Fibroblast of skin of left quadriceps (primary cell): Measurements from ENCODE around the gene C1orf226.

Experiments used
- DNase-seq, 2 experiments: peaks; one replicate each; pipeline ENCODE4 v3.0.0-alpha.2; 2013; ENCODE audit warnings: low read depth in 2 of 2

C1orf226 gene

DNA sequence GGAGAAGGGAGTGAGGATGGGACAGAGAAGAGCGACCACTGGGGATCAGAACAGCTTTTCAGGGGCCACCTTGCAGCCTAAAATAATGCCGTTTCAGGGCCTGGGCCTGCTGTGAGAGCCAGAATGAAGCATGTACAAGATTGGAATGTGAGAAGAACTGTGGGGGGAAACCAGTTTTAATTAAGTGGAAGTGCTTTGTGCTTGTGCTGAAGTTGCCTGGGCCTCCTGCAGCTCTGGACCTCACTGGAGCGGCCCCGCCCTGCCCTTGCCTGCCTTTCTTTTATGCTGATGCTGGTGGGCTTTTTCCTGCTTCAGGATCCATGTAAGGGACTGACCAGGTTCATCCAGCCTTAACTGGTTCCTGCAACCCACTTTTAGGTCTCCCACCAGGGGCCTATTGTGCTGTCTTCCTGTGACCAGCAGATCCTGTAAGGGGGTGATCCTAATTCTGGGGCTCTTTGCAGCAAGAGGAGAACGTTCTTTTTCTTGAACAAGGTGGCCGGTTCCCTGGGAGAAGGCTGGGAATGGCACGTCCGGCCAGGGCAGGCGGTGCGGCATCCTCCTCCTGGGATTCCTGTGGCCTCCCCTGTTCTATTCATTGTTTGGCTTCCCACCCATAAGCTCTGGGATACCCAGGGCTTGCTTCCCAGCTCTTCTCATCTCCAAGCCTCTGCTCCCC, 3.2 kb downstream of the C1orf226 start:
- no peak for DNase-seq

DNA sequence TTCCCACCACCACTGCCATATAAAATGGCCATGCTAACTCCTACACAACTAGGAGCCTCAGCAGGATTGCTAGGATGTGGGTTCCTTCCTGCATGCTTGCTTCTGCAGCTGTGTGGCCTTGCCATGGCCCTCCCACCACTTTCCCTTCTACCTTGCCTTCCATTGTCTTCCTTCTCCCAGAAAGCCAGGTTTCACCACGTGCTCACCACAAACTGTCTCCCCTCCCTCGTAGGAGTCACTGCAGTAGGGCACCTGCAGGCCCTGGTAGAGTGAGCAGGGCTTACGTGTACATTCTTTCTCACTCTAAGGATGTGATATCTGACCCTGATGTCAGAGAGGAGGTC, 3.7 kb downstream of the C1orf226 start:
- no peak for DNase-seq

DNA sequence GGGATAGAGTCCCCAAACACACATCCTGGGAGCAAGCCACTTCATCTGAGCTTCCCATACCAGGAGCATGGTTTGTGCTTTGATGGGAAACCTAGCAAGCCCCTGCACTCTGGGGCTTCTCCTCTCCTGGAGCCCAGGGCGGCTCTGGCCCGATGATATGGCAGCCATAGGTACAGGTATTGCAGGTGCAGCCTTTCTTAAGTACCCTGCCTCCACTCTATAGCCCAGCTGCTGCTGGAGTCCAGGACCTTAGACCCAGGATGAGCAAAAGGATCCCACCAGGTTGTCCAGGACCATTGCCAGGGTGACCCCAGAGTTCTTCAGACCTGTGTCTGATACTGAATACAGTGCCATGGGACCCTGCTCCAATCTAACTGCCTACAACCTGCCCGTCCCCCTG, 4.2 kb downstream of the C1orf226 start:
- DNase-seq = no peak

DNA sequence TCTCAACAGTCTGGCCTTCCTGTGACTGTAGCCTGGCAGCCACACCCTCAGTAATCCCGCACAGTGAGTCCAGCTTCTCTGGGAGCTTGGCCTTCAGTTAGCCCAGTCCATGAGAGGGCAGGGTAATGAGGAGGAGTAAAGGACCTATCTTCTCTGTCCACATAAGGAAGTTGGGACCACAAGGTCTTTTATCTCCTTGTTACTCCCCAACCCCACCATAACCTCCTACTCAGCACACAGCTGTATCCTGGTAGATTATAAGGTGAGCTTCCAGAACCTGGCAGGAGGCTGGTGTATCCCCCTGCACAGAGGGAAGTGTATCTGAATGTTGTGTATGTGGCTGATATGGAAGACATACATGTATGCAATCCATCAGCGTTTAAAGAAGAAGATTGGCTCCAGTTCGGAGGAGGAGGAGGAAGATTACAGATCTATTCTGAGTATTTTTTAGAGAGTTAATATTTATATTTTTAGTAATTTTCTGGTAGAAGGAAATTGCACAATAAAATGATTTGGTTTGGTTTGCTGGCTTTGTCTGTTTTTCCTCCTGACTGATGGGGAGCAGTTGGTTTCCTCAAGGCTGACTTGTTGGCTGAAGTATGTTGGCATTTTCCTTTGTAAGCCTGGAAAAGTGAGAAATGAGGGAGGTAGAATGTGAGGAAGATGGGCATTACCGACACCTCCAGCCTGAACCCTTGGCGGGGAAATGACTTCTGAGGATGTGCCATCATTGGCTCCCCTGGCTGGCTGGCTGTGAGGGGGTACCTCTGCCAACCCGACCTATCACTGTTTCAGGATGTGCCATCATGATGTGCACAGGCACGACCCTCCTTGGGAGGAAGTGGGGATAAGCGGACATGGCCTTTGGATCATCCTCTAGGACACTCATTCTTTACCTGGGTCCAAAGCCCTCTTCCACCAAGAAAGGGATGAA, 5.0 kb downstream of the C1orf226 start:
- no peak for DNase-seq

DNA sequence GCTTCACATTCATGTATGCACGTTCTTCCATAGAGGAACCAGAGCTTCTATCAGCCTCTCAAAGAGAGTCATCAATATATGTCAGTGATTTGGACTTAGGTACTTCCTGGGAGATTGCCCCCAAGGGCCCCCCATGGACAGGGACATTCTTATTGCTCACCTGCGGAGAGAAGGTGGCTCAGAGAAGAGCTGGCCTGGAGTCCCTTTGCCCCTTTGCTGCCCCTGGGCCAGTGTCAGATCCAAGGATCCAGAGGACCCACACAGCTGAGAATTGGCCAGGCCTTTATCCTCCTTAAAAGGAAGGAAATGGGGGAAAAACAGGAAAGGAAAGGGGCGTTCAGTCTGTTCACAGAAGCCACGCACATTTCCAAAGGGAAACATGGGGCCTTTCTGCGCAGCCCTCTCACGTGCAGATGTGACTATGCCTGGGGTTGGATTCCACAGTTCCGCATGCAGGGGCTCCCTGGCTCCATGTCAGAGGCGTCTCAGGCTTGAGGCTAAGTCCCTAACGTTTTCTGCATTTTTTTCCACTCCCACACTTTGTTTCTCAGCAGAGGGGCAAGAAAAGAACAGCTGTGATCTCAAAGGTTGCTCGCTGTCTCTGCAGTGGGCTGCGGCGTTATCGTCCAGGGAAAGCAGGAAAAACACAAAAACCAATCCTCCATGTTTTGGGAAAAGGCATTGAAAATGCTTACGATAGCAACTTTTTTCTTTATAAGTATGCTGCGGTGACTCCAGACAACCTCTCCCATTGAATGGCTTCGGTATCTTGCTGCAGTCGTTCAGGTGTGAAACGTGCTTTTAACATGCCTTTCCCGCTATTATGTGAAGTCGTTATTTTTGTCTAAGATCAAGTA, 5.9 kb downstream of the C1orf226 start:
- no peak for DNase-seq

DNA sequence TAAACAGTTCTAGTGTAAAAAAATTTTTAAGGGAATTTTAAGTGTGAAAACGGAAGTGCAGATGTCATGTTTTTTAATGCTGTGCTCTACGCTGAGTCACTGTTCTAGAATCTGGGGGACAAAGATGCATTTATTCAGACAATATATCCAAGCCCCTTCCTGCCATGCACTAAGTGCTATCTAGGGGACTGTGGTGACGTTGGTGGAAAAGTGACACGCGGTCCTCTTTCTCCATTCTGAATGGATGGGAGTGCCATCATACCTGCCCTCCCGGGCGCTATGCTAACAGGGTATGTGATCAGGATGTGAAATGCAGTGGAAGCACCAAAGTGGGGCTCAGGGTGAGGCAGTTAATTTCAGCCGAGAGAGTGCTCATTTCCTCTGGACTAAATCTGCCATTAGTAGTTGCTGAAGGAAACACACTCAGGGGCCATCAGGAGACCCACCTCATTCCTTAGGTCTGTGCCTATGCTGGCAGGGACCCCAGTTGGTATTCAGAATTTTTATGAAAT, 6.6 kb downstream of the C1orf226 start:
- no peak for DNase-seq

DNA sequence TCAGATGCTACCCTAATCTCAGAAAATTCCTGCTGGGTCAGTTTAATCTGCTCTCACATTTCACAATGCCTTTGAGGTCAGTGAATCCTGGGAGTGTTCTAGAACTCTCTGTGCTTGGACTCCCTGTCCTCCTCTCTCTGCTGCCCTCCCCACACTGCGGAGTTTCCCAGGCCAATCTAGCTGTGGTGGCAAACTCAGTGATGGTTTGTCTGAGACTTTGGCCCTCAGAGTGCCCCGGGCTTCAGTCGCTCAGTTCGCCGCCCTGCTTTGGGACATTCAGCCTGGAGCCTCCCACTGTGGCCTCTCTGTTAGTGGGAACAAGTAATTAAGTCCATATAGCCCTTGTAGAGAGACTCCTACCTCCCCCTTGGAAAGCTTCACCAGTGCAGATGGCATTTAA, 7.1 kb downstream of the C1orf226 start:
- DNase-seq = no peak

DNA sequence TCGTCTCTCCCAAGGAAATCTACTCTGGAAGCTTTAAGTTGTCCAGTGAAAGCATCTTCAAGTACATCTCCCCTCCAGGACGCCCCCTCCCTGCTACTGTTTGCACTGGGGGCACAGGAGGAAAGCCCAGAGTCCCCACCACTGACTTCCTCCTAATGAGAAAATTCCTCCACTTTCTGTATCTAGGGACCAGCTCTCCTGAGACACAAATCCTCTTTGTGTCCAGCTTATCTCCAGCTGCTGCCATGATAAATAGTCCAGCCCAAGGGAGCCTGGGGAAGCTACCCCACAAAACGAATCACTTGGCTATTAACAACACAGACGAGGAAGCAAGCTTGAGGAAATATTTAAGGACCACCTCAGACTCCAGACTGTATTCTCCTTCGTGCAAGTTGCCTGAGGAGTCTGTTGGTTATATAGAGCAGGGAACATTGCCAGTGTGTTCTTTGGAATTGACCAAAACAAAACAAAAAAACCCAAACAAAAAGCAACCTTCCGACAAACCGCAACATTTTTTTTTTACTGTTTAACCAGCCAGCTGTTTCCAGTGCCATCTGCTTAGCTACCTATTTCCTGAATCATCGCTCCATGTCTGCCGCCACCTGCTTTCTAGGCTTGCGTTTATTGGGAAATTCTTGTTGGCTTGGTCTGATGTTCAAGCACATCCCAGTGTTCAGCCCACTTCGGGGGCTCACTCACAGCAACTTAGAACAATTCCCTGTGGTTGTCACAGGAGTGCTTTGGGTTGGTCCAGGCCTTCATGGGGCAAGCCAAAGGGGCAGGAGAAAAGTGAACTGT, 7.7 kb downstream of the C1orf226 start:
- no peak for DNase-seq

DNA sequence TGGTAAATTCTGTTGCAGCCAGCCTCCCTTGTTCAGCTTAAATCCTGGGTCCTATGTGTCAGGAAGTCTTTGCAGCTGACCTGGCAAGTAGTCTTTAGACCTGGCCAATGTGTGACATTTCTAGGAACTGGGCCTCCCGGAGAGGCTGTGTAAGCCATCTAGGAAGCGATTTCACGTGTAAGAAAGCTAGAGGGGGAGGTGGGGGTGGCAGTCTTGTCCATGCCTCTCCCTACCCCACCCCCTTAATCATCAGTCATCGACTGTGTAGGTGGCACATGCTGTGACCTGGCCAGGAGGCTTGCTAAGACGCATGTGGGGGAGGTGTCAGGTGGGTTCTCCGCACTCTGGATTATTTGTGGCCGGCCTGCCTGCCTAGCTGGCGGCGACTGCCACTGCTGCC, 8.4 kb downstream of the C1orf226 start:
- DNase-seq = no peak

DNA sequence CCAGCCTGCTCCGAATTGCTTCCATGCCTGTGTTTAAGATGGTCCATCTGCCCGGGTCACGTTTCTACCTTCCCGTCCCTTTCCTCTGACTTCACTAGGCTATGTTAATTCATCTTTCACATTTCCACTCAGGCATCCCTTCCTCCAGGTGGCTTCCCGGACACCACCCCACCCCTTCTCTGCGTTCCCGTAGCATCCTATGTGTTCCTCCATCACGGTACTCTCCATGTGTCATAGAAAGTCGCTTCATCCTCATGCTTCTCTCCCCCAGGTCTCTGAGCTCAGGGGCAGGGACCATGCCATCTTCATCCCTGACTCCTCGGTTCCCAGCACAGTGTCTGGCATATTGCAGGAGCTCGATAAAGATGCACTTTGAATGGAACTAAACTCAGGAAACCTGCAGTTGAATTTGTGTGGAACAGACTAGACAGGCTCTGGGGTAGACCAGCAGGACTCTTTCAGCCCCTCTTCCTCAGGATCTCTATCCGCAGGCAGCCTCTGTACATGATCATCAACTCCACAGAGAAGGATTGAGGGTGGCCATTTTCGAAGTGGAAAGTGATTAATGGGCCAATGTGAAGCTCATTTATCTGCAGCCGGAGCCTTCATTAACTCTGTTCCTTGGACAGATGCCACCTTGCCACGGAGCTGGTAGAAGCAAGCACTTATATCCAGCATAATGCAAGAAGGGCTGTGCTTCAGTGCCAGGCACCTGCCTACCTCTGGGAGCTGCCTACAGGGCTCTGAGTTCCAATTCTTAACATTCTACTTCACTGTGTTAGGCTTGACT, 9.1 kb downstream of the C1orf226 start:
- no peak for DNase-seq

DNA sequence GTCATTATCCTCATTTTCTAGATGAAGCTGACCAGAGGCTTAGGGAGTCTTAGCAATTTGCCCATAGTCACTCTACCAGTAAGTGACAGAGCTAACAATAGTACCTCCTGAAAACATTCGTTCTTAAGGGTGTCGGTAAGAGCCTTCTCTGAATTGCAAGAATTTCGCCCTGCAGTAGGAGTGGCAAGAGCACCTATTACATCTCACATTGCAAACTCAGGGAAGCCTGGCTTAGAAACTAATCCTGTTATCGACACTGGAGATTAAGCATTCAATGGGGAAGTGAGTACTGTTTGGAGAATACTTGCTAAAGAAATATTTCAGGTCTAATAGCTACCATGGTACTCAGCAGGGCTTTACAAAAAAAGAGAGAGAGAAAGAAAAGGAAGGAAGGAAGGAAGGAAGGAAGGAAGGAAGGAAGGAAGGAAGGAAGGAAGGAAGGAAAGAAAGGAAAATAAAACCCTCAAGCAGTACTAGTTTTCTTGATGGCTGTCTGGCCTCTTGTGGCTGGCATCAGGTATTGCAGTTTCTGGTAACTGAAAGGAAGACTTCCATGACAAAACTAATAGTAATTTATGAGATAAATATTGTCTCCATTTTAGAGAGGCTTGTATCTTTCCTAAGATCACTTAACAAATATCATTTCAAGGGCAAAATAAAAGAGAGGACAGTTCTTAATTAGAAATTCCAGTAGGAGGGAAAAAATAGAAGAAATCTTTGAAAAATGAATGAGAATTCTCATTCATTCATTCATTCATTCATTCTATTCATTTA, 10.4 kb downstream of the C1orf226 start:
- peak; percentile 2 to 16 for DNase-seq

DNA sequence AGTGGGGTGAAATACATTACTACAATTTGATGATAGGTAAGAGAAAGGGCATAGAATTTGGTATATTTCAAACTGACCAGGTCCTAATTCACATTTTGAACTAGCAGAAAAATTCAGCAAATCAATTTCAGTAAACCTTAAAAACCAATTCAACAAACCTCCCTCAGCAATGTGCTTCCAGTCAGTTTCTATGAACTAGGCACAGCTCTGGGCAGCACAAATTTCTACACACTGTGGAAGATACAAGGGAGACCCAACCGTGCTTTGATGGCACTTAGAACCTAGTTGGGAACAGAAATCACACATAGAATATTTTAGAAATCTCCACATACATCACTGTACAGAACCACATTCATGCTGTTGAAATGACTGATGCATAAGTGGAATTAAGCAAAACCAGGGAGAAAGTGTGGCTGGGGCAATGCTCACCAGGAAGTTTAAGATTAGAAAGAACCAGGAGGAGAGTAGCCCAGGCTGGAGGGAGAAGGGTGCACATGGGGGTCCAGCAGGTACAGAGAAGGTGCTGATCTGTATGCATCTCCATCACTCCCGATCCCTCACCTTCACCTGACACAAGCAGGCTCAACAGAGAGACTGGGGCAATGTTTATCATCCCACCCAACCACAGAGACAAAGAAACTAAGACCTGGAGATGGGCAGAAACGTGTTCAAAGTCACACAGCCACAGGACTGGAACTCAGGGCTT, 14.8 kb downstream of the C1orf226 start:
- no peak for DNase-seq

DNA sequence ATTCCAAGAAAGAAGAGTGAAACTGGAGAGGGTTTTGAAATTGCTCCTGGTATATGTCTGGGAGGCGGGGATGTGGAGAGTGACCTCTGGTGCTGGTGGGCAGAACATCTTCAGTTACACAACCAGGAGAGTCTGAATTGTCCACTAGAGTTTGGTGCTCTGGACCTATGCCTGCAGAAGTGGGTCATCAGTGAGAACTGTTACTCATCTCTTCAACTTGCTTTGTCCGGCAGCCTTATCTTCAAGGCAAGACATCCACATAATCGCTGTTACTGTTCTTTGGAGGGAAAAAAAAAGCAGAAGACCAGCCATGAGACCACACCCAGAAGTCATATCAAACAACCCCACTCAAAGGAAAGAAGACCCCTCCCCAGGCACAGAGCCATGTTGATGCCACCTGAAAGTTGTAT, 15.5 kb downstream of the C1orf226 start:
- no peak for DNase-seq

DNA sequence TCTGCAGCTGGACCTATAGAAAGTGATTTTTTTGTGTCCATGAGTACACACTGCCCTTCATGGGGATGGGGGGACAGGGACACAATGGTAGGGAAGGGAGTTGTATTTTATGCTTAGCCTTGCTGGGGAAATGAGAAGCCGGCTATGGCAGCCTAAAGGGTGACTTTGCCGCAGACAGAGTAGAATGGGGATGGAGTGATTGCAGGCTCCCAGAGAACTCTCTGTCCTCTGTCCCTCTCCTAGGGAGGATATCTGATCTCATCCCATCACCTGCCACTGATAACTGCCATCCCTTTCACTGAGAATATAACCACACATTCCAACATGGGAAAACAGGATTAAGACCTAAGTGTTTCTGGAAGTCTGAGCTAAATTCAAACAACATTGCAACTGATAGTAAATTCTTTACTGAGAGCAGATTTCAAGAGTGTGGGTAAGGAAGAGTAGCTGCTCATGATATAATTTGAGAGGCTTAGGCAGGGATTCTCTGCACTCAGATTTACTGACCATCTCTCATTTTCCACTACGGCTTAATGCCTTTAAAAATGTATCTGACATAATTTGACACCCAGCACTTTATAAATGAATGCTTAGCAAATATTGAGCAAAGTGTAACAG, 16.5 kb downstream of the C1orf226 start:
- no peak for DNase-seq

DNA sequence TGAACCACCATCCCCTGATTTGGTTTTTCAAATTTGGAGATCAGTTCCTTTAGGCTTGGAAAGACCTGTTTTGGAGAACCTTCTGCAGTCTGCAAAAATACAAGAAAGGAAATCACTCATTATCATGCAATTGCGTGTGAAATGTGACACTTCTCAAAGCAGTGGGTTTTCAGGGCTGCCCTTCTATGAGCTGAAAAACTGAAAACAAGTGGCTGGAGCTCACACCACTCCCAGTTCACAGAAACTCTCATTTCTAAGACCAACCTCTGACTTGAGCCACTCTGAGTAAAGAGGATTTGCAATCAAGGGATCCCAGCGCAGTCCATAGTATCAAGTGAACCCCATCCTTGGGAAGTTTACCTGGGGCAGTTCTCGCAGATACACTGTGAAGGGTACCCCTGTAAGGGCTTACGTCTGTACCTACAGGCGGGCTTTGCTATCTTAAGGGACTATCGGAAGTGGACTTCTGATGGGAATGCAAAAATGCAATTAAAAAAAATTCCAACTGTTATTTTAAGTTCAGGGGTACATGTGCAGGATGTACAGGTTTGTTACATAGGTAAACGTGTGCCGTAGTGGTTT, 17.6 kb downstream of the C1orf226 start:
- DNase-seq = no peak

DNA sequence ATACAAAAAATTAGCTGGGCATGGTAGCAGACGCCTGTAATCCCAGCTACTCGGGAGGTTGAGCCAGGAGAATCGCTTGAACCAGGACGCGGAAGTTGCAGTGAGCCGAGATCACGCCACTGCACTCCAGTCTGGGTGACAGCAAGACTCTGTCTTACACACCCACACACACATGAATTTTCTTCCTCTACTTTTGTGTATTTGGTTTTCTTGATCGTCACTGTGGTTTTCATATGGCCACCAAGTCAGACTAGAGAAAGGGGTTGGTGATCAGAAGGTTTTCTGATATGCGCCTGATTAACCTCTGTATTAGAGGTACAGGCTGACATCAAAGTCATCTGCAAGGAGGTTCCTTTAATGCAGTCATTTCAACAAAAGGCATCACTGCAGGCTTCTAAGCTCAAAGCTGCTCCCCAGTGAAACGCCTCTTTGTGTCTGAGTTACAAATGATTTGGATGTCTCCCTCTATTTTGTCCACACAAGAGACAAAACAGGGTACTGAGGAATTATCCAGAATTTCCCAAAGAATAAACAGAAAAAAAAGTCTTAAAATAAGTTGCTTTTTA, 19.3 kb downstream of the C1orf226 start:
- no peak for DNase-seq

DNA sequence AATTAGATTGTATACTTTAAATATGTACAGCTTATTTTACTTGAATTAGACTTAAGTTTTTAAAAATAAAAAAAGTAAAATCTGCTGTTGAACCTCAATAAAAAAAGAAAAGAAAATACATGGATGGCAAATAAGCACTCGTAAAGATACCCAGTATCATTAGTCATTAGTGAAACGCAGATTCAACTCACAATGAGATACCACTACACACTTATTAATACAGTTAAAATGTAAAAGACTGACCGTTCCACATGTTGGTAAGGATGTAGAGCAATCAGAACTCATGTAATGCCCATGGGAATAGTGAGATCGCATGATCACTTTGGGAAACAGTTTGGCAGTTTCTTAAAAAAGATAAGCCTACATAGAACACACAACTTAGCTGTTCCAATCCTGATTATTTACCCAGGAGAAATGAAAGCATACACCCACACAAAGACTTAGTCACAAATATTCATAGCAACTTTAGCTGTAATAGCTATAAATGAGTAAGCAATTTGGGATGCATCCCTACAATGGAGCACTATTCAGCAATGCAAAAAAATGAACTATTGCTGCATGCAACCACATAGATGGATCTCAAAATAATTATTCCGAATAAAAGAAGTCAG, 23.1 kb downstream of the C1orf226 start:
- peak; percentile 14 to 23 for DNase-seq
